LHCN-M2 (cell line): Measurements from ENCODE around the gene NEIL3. TPM values are rescaled to one million over a fixed set of nuclear protein-coding genes. Genes with fewer than 3 reads are reported as not detected.

Experiments
- DNase-seq: peaks from one replicate; pipeline ENCODE4 v3.0.0-alpha.2; 2012; ENCODE audit warnings: low read depth
- total RNA-seq: library from RNA; depleted of rRNA; stranded (reverse); fragments of >200 nt; gene quantifications from 2 replicates; pipeline ENCODE4 v1.2.3, GENCODE V29; 2014

Gene NEIL3
- total RNA-seq, 1 experiment from 2014 or later: 13.8 TPM

DNA sequence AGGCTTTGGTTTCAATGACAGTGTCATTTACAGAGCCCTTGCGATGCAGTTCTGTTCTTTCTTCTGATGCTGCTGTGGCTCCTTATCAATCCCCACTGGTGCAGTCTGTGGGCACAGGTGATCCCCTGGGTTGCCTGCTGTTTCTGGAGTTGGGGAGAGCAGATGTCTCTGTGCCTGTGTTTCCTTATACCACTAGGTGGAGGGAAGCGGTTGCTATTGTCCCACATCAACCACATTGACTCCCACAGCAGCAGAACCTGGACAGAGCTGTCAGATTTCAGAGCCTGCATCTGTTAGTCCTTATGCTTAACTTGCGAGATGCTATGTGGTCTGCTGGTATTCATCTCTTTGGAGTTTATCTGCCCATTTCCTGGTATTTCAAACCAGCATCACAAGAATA is 57.7 kb downstream of the NEIL3 start:
- DNase-seq: peak; percentile 25

GRCh38 chr4:177369372-177369771 is 59.7 kb downstream of the NEIL3 start:
- no peak for DNase-seq

GRCh38 chr4:177371461-177371860 is 61.8 kb downstream of the NEIL3 start:
- no peak for DNase-seq

DNA sequence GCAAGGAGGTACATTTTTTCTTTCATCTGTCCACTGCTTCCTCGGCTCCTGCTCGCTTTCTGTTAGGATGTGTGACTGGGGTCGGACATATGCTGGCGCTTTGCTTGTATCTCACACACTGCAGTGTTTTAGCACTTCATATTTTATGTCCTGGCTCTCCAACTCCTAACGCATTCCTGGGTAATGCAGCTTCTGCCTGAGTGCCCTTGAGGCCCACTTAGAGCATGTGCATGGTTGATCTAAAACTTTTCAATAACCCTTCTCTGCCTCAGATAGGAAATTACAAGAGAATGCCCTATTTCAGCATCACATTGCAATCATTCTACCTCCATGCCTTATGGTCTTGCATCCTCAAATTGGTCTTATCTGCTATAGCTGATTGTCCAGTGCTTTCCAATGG is 65.3 kb downstream of the NEIL3 start:
- DNase-seq: no peak

GRCh38 chr4:177375372-177375771 is 65.7 kb downstream of the NEIL3 start:
- no peak for DNase-seq

GRCh38 chr4:177376024-177376423 is 66.3 kb downstream of the NEIL3 start:
- DNase-seq: no peak

DNA sequence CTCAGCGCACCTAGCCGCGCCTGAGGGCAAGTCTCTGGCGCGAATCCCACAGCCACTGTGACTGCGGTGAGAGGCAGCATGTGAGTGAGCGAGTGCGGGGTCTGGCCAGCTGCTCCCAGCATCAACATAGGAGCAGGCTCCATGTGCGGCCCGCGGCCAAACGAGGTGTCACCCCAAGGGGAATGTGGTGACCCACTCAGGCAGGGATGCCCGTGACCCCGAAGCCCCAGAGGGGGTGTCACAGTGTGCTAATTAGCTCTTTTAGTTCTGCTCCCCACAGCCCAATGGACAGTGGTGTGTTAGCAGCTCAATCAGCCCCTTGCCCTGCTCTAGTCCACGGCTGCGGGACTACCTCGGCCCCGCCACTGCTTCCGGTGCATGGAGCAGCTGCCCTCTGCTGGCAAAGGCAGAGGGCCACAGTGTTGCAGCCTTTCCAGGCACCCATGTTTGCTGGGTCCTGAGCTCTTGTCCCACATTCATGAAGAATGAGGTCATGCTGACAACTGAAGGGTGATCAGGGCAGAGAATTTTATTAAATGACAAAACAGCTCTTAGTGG is 71.1 kb downstream of the NEIL3 start:
- DNase-seq: peak; percentile 7

DNA sequence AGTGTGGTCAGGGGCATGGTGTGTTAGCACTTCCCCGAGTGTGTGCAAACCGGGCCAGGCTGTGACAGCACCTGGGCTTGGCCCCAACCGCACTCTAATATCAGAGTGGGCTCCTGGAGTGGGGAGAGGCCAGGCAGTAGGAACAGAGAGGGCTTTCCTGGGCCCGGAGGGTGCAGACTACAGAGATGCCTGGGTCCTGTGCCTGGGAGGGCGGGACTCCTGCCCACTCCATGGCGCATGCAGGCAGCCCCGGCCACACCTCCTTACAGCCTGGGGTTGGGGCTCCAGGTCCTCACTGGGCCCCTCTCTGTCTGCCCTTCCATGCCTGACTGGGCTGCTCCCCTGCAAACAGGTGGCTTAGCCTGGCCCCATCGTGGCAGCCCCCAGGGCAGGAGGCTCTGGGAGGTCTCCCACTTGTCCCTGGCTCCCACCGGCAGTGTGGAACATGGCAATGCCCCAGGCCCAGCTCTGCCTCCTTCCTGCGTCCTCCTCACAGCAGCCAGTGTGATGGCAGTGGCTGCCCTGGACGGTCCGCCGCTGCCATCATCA is 72.2 kb downstream of the NEIL3 start:
- no peak for DNase-seq

DNA sequence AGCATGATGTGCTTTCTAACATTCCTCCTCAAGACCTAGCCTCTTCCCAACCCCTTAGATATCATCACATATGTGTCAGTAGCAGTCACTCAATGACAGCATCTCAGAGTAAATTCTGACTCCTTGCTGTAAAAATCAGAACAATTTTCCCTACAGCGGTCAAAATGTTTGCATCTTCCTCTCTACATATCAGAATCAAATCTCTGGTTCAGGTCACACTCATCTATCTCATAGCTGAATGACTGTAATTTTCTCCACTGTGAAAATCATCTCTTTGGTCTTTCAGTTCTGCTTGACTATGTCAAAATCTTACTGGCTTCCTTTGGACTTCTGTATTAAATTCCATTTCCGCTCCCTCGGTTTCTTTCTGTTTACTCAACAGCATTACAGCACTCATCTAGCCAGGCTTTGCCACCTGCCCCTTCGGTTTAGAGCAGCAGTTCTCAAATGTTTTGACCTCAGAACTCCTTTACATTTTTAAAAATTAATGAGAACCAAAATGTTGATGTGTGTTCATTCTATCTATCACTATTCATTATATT is 75.3 kb downstream of the NEIL3 start:
- no peak for DNase-seq

GRCh38 chr4:177385576-177386277 is 76.1 kb downstream of the NEIL3 start:
- no peak for DNase-seq

- DNase-seq: no peak
These were observed 76.7 kb downstream of the NEIL3 start for GRCh38 chr4:177386278-177386815.

DNA sequence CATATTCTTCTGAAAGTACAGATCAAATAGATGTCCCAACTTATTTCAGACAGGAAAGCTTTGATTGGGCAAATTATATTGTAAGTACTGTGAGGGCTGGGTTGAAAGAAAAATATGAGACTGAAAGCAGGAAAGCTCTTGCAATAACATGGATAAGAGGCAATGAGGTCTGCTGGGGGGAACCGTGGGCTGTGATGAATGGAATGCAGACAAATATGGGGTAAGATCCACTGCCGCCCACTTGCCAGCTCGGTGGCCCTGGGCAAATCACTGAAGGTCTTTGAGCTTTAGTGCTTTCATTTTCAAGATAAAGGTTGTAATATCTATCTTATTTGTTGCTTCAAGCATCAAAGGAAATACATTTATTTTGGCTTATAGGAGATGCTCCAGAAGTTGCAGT is 81.6 kb downstream of the NEIL3 start:
- no peak for DNase-seq

GRCh38 chr4:177391953-177392352 is 82.3 kb downstream of the NEIL3 start:
- DNase-seq: peak; percentile 43

DNA sequence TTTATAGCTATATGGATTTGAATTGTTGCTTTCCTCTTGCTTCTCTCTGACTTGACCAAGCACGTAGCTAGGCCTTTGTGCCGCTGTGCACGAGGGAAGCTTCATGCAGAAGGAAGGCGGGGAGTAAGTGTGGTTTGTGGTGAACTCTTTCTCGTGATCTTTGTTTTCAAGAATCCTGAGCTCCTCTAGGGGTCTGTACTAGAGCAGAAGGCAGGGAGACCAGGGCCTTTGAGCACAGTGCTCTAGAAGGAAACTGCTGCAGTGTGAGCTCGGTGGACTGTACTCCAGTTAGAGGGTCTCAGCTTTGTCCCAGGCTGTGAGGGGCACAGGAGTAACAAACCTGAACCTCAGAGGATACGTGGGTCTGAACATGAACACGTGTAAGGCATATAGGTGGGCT is 83.6 kb downstream of the NEIL3 start:
- no peak for DNase-seq

DNA sequence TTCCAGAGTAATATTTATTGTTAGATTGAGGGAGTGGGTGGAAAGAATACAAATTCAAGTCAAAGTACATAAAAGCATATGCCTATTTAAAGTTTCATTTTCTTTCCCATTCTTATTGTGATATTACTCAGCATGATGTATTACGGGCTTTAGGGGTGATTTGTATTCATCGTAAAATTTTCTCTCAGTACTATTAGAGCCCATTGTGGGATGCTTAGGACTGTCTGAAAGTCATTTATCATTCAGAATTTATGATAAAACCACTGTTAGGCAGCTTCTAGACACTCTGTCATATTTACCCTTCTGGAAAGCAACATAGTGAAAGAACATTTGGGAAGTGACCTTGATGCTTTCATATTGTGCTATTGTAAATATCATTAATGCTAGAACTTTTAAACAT is 86.7 kb downstream of the NEIL3 start:
- DNase-seq: no peak

GRCh38 chr4:177400030-177400429 is 90.4 kb downstream of the NEIL3 start:
- no peak for DNase-seq

DNA sequence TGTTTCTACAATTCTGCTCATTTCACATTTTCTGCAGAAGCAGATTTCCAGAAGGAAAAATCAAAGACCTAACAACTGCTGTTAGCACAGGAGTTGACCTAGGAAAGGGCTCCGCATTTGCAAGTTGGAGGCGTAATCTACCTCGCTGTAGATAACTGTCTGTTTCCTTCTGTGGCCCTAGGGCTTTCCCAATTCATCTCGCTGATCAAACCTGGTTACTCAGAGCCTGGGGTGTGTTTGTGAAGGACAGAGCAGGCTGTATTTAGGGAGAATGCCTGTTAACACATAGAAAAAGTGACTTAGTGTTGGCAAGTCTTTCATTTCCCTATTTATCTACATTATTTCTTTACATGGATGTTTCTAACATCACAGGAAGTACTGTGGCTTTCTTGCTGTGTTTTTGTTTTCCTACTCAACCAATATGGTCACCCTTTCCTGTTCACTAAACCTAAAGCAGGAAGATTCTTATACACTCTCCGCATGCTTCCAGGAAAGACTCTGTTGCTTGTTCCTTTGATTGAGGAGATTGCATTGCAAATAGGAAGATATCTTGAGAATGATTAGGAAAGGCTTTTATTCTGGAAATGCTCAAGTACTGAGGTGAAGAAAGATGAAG is 92.1 kb downstream of the NEIL3 start:
- DNase-seq: no peak

GRCh38 chr4:177403746-177404145 is 94.1 kb downstream of the NEIL3 start:
- DNase-seq: no peak

GRCh38 chr4:177404342-177404741 is 94.7 kb downstream of the NEIL3 start:
- no peak for DNase-seq

- DNase-seq: no peak
These were observed 95.3 kb downstream of the NEIL3 start for GRCh38 chr4:177404986-177405385.

DNA sequence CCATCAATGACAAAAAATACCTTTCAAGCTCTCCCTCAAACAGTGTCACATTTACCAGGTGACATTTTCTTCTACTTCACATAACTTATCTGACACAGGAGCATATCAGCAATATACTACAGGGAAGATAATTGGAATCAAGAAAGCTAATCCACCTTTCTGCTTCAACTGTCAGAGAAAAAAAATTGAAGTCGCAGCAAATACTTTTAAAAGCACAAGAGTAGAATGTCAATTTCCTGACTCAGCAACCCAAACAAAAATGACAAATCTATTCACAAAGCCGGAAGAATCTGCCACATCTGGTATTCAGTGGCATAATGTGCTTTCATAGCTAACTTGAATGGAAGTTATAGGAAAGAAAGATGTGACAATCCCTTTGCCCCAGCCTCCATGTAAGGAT is 95.8 kb downstream of the NEIL3 start:
- DNase-seq: no peak

DNA sequence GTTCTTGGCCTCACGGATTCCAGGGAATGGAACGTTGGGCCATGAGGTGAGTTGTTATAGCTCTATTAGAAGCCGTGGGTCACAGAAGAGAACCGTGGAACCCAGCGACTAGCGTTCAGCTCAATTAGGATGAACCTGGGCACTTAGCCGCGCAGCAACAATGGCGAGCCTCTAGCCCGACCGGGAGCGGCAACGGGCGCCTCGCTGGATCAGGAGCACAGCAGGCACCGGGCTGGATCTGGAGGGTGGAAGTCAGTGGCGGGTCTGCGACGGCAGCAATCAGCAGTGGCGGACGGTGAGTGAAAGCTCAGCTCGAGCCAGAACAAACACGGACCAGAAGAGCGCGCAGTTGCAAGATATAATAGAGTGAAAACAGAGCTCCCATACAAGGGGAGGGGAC is 98.3 kb downstream of the NEIL3 start:
- DNase-seq: no peak
